Measurements from ENCODE around the gene ARHGAP24. TPM values are rescaled to one million over a fixed set of nuclear protein-coding genes. Genes with fewer than 3 reads are reported as not detected.

Gene ARHGAP24
- total RNA-seq, 1 donor from 2014 or later, result 9.9 TPM

GRCh38 chr4:85556283-85556682, 81.3 kb downstream of the ARHGAP24 start:
- no peak overlapping the region for H3K4me3 ChIP-seq (ENCODE audit: low read depth, low read length)
- DNase-seq (ENCODE audit: low read depth), result no peak
- no peak for TF ChIP-seq CTCF (conservative IDR thresholded peaks at IDR 0.05; ENCODE audit: low read depth, low read length)

GRCh38 chr4:85557016-85557901, 82.3 kb downstream of the ARHGAP24 start:
- TF ChIP-seq CTCF (conservative IDR thresholded peaks at IDR 0.05; ENCODE audit: low read depth, low read length), result no peak
- no peak overlapping the region for H3K4me3 ChIP-seq (ENCODE audit: low read depth, low read length)
- no peak for DNase-seq (ENCODE audit: low read depth)

- TF ChIP-seq CTCF (conservative IDR thresholded peaks at IDR 0.05; ENCODE audit: low read depth, low read length), result no peak
- H3K4me3 ChIP-seq (ENCODE audit: low read depth, low read length), result no peak overlapping the region
- DNase-seq (ENCODE audit: low read depth), result no peak
Measured at GRCh38 chr4:85565761-85566480, 91.0 kb downstream of the ARHGAP24 start.

GRCh38 chr4:85569730-85570299, 94.9 kb downstream of the ARHGAP24 start:
- DNase-seq (ENCODE audit: low read depth), result no peak
- H3K4me3 ChIP-seq (ENCODE audit: low read depth, low read length), result no peak overlapping the region

GRCh38 chr4:85570388-85570787, 95.4 kb downstream of the ARHGAP24 start:
- DNase-seq (ENCODE audit: low read depth), result no peak
- TF ChIP-seq CTCF (conservative IDR thresholded peaks at IDR 0.05; ENCODE audit: low read depth, low read length), result no peak
- no peak overlapping the region for H3K4me3 ChIP-seq (ENCODE audit: low read depth, low read length)

More at GRCh38 chr4:85569730-85570299, 94.9 kb downstream of the ARHGAP24 start:
- no peak for TF ChIP-seq CTCF (conservative IDR thresholded peaks at IDR 0.05; ENCODE audit: low read depth, low read length)

- no peak overlapping the region for H3K4me3 ChIP-seq (ENCODE audit: low read depth, low read length)
- no peak for DNase-seq (ENCODE audit: low read depth)
- TF ChIP-seq CTCF (conservative IDR thresholded peaks at IDR 0.05; ENCODE audit: low read depth, low read length), result no peak
Measured at GRCh38 chr4:85571008-85571407, 96.1 kb downstream of the ARHGAP24 start.

Data from epithelial cell of proximal tubule (primary cell).